T-cell (primary cell): ENCODE measurements around the gene SYNDIG1. TPM values are rescaled to one million over a fixed set of nuclear protein-coding genes. Genes with fewer than 3 reads are reported as not detected.

Source experiments
- ATAC-seq, 4 experiments: fragments of 200-7000 bp in 3 of 4; fragments of 150-1000 bp in 1 of 4; cut with Tn5 transposase; replicated peaks in 1 of 4; 1 replicate in 3 of 4; 2 replicates in 1 of 4; pipeline ENCODE4 v1.10.0; 2021; ENCODE audit warnings: moderate library complexity in 3 of 4, mild to moderate bottlenecking in 2 of 4, moderate number of reproducible peaks in 1 of 4
- CTCF ChIA-PET, 2 donors: fragments of 300-600 bp; sonication (Branson Sonifier 250); formaldehyde crosslinking; loops; one replicate each; lab custom pipeline; 2022; ENCODE audit warnings: antibody characterized with exemption in 2 of 2; lab: Charles Lee
- POLR2A ChIA-PET, 2 donors: fragments of 300-600 bp; sonication (Branson Sonifier 250); formaldehyde crosslinking; loops; one replicate each; lab custom pipeline; 2022; ENCODE audit warnings: antibody characterized with exemption in 2 of 2; lab: Charles Lee
- DNase-seq, 35 experiments: peaks; one replicate each; pipeline versions ENCODE4 v3.0.0 to v3.0.0-alpha.2; 2013 to 2023
- H3K27ac ChIP-seq: one replicate; pipeline ENCODE4 v1.5.1; 2013; ENCODE audit warnings: low read length
- H3K27me3 ChIP-seq, 2 experiments: replicated peaks in 1 of 2; 1 replicate in 1 of 2; 2 replicates in 1 of 2; pipeline versions ENCODE4 v1.6.1 to v1.7.0; 2013; ENCODE audit warnings: low read length in 1 of 2, mixed read lengths in 1 of 2; ENCODE audit not compliant: control insufficient read depth in 2 of 2, insufficient read depth in 2 of 2; ENCODE audit errors: extremely low read depth in 1 of 2
- H3K36me3 ChIP-seq, 2 donors: 1 replicate in 1 of 2; 2 replicates in 1 of 2; pipeline versions ENCODE4 v1.6.1 to v1.7.0; 2013; ENCODE audit warnings: low read length in 1 of 2; ENCODE audit not compliant: control insufficient read depth in 2 of 2, insufficient read depth in 1 of 2; ENCODE audit errors: extremely low read depth in 1 of 2
- H3K4me1 ChIP-seq, 2 experiments: 1 replicate in 1 of 2; 2 replicates in 1 of 2; pipeline versions ENCODE4 v1.6.1 to v1.7.0; 2013; ENCODE audit warnings: low read length in 2 of 2, mixed read lengths in 1 of 2; ENCODE audit not compliant: insufficient read depth in 2 of 2, control insufficient read depth in 1 of 2; ENCODE audit errors: extremely low read depth in 1 of 2
- H3K4me3 ChIP-seq, 2 donors: 1 replicate in 1 of 2; 2 replicates in 1 of 2; pipeline versions ENCODE4 v1.5.1 to v1.7.0; 2013; ENCODE audit warnings: mild to moderate bottlenecking in 2 of 2, low read length in 1 of 2, moderate library complexity in 1 of 2; ENCODE audit not compliant: control insufficient read depth in 1 of 2; ENCODE audit errors: extremely low read depth in 1 of 2
- H3K9me3 ChIP-seq: 2 replicates; pipeline ENCODE4 v1.7.0; 2013
- H3K27ac Mint-ChIP-seq, 2 donors: one replicate each; pipeline ENCODE4 v1.8.0; 2020 to 2021; ENCODE audit warnings: mild to moderate bottlenecking in 2 of 2, mixed read lengths in 2 of 2
- H3K27me3 Mint-ChIP-seq, 2 donors: one replicate each; pipeline ENCODE4 v1.8.0; 2021 to 2022; ENCODE audit warnings: mixed read lengths in 2 of 2
- H3K36me3 Mint-ChIP-seq: one replicate; pipeline ENCODE4 v1.8.0; 2021; ENCODE audit warnings: mixed read lengths
- H3K4me1 Mint-ChIP-seq, 3 donors: one replicate each; pipeline ENCODE4 v1.8.0; 2020 to 2022; ENCODE audit warnings: mixed read lengths in 3 of 3, mild to moderate bottlenecking in 1 of 3
- H3K4me3 Mint-ChIP-seq, 3 donors: one replicate each; pipeline ENCODE4 v1.8.0; 2020 to 2022; ENCODE audit warnings: mild to moderate bottlenecking in 3 of 3, mixed read lengths in 3 of 3, moderate library complexity in 3 of 3
- H3K9me3 Mint-ChIP-seq, 3 donors: one replicate each; pipeline ENCODE4 v1.8.0; 2020 to 2022; ENCODE audit warnings: mixed read lengths in 3 of 3
- WGBS: methylation state at CpG from one replicate; pipeline ENCODE4 v1.1.5; 2013; ENCODE audit warnings: missing lambda C conversion rate; ENCODE audit not compliant: insufficient coverage; 5-methylcytosine and 5-hydroxymethylcytosine counted together
- total RNA-seq, 35 experiments: library from RNA in 6 of 35; stranded (reverse) in 6 of 35; fragments of 120-200 nt in 1 of 35; gene quantifications; one replicate each; pipeline versions ENCODE4 v1.2.1 to v1.2.4 and lab custom pipeline; 2013 to 2026

The SYNDIG1 gene
- total RNA-seq, 5 donors from 2014 or later (not counting 1 experiment from before 2014, with no cell fraction given) = not detected

GRCh38 chr20:24535941-24536730, 66.7 kb downstream of the SYNDIG1 start:
- H3K27me3 Mint-ChIP-seq = peaks cover 0 to 3% of the 10 kb centered on the region in 2 donors
- H3K9me3 Mint-ChIP-seq = peaks cover 0 to 5% (median 0%) of the 10 kb centered on the region in 3 donors
- WGBS = 87% methylated on average over 12 of the region's 14 CpGs
- ChIA-PET POLR2A (no interaction called here), CTCF (no interaction called here)
- no peak overlapping the region for H3K27ac Mint-ChIP-seq
- H3K4me3 Mint-ChIP-seq = no peak overlapping the region
- Histone ChIP-seq H3K4me1 (no peaks in the 10 kb centered on the region), H3K4me3 (no peak overlapping the region), H3K36me3 (no peaks in the 10 kb centered on the region), H3K9me3 (no peaks in the 10 kb centered on the region), H3K27me3 (peaks cover 0 to 13% of the 10 kb centered on the region in 2 experiments), H3K27ac (no peak overlapping the region)
- H3K36me3 Mint-ChIP-seq = no peaks in the 10 kb centered on the region
- DNase-seq (no peak), ATAC-seq (no peak)
- no peaks in the 10 kb centered on the region for H3K4me1 Mint-ChIP-seq

GRCh38 chr20:24537210-24537609, 67.8 kb downstream of the SYNDIG1 start:
- no peaks in the 10 kb centered on the region for H3K4me1 Mint-ChIP-seq
- H3K36me3 Mint-ChIP-seq = no peaks in the 10 kb centered on the region
- Histone ChIP-seq H3K4me3 (no peak overlapping the region), H3K9me3 (no peaks in the 10 kb centered on the region), H3K36me3 (no peaks in the 10 kb centered on the region), H3K4me1 (no peaks in the 10 kb centered on the region), H3K27ac (no peak overlapping the region), H3K27me3 (peaks cover 0 to 13% of the 10 kb centered on the region in 2 experiments)
- H3K27me3 Mint-ChIP-seq = peaks cover 0 to 3% of the 10 kb centered on the region in 2 donors
- WGBS = 100% methylated on average over 1 of the region's 1 CpG
- H3K27ac Mint-ChIP-seq = no peak overlapping the region
- no peak for ATAC-seq
- ChIA-PET POLR2A (no interaction called here), CTCF (no interaction called here)
- no peak for DNase-seq
- H3K4me3 Mint-ChIP-seq = no peak overlapping the region
- H3K9me3 Mint-ChIP-seq = peaks cover 0 to 5% (median 0%) of the 10 kb centered on the region in 3 donors

- Histone ChIP-seq H3K36me3 (no peaks in the 10 kb centered on the region), H3K9me3 (no peaks in the 10 kb centered on the region), H3K4me3 (no peak overlapping the region), H3K4me1 (no peaks in the 10 kb centered on the region), H3K27ac (no peak overlapping the region), H3K27me3 (peaks cover 0 to 2% of the 10 kb centered on the region in 2 experiments)
- H3K36me3 Mint-ChIP-seq = no peaks in the 10 kb centered on the region
- ChIA-PET POLR2A (no interaction called here), CTCF (no interaction called here)
- DNase-seq = no peak
- peaks cover 0 to 5% (median 0%) of the 10 kb centered on the region in 3 donors for H3K9me3 Mint-ChIP-seq
- no peaks in the 10 kb centered on the region for H3K4me1 Mint-ChIP-seq
- H3K27me3 Mint-ChIP-seq = peaks cover 10 to 12% of the 10 kb centered on the region in 2 donors
- no peak for ATAC-seq
- no CpG with 5 or more reads among the region's 3 CpGs for WGBS
- no peak overlapping the region for H3K27ac Mint-ChIP-seq
- no peak overlapping the region for H3K4me3 Mint-ChIP-seq
These were observed 73.3 kb downstream of the SYNDIG1 start for GRCh38 chr20:24542721-24543120.

- peaks cover 0 to 2% of the 10 kb centered on the region in 2 experiments for H3K27me3 ChIP-seq
- Mint-ChIP-seq H3K4me1 (no peaks in the 10 kb centered on the region), H3K4me3 (no peak overlapping the region), H3K9me3 (peaks cover 0 to 5% (median 0%) of the 10 kb centered on the region in 3 donors), H3K27me3 (peaks cover 10 to 12% of the 10 kb centered on the region in 2 donors), H3K36me3 (no peaks in the 10 kb centered on the region), H3K27ac (no peak overlapping the region)
- H3K27ac ChIP-seq = no peak overlapping the region
- no peaks in the 10 kb centered on the region for H3K4me1 ChIP-seq
- ChIA-PET CTCF (no interaction called here), POLR2A (no interaction called here)
- 91% methylated on average over 7 of the region's 19 CpGs for WGBS
- no peaks in the 10 kb centered on the region for H3K9me3 ChIP-seq
- ATAC-seq (no peak), DNase-seq (no peak)
- H3K36me3 ChIP-seq = no peaks in the 10 kb centered on the region
- H3K4me3 ChIP-seq = no peak overlapping the region
These were observed 73.7 kb downstream of the SYNDIG1 start for GRCh38 chr20:24543168-24543567.

GRCh38 chr20:24543741-24544140, 74.3 kb downstream of the SYNDIG1 start:
- no peak overlapping the region for H3K4me3 Mint-ChIP-seq
- DNase-seq (no peak), ATAC-seq (no peak)
- H3K27me3 ChIP-seq = peaks cover 0 to 2% of the 10 kb centered on the region in 2 experiments
- no peak overlapping the region for H3K4me3 ChIP-seq
- no peak overlapping the region for H3K27ac Mint-ChIP-seq
- WGBS = 82% methylated on average over 3 of the region's 6 CpGs
- peaks cover 10 to 12% of the 10 kb centered on the region in 2 donors for H3K27me3 Mint-ChIP-seq
- no peaks in the 10 kb centered on the region for H3K36me3 ChIP-seq
- ChIA-PET CTCF (no interaction called here), POLR2A (no interaction called here)
- no peaks in the 10 kb centered on the region for H3K4me1 Mint-ChIP-seq
- no peaks in the 10 kb centered on the region for H3K9me3 ChIP-seq
- H3K27ac ChIP-seq = no peak overlapping the region
- H3K36me3 Mint-ChIP-seq = no peaks in the 10 kb centered on the region
- H3K9me3 Mint-ChIP-seq = peaks cover 0 to 5% (median 0%) of the 10 kb centered on the region in 3 donors
- H3K4me1 ChIP-seq = no peaks in the 10 kb centered on the region

- no peaks in the 10 kb centered on the region for H3K36me3 ChIP-seq
- no peak overlapping the region for H3K27ac ChIP-seq
- ChIA-PET POLR2A (no interaction called here), CTCF (no interaction called here)
- Mint-ChIP-seq H3K27ac (no peak overlapping the region), H3K9me3 (no peaks in the 10 kb centered on the region), H3K4me1 (no peaks in the 10 kb centered on the region), H3K27me3 (peaks cover 10 to 12% of the 10 kb centered on the region in 2 donors), H3K4me3 (no peak overlapping the region), H3K36me3 (no peaks in the 10 kb centered on the region)
- no peak overlapping the region for H3K4me3 ChIP-seq
- WGBS = 60% methylated on average over 7 of the region's 7 CpGs
- H3K4me1 ChIP-seq = no peaks in the 10 kb centered on the region
- H3K9me3 ChIP-seq = no peaks in the 10 kb centered on the region
- ATAC-seq (no peak), DNase-seq (no peak)
- H3K27me3 ChIP-seq = peaks cover 0 to 3% of the 10 kb centered on the region in 2 experiments
These were observed 74.9 kb downstream of the SYNDIG1 start for GRCh38 chr20:24544371-24544770.
